ENCODE data around the gene SNCAIP. TPM values are rescaled to one million over a fixed set of nuclear protein-coding genes. Genes with fewer than 3 reads are reported as not detected.
A peak's percentile ranks its signal among the peaks of the same experiment; 100 is the strongest.

Gene SNCAIP
- polyA plus RNA-seq (2012; ENCODE audit: insufficient read depth, insufficient read length, low read depth), result 0.34 TPM

GRCh38 chr5:122311961-122312590 is at the start of gene SNCAIP:
Gene SNCAIP, plus strand, starts transcription at chr5:122312237. Its CDS starts 78,898 bp downstream, at chr5:122391135.
- DNase-seq, result peak; percentile 52
- Histone ChIP-seq H3K36me3 (no peaks in the 10 kb centered on the region), H3K27me3 (peaks cover 64% of the 10 kb centered on the region), H3K4me1 (no peaks in the 10 kb centered on the region), H3K4me3 (ENCODE audit: low read depth, low read length) (peak within 1 kb of the TSS; percentile 43), H3K9me3 (no peaks in the 10 kb centered on the region)
- TF ChIP-seq CTCF (IDR thresholded peaks at IDR 0.05; ENCODE audit: low read depth, low read length), result no peak

- no peaks in the 10 kb centered on the region for H3K4me1 ChIP-seq
- no peaks in the 10 kb centered on the region for H3K9me3 ChIP-seq
- no peaks in the 10 kb centered on the region for H3K36me3 ChIP-seq
- TF ChIP-seq CTCF (IDR thresholded peaks at IDR 0.05; ENCODE audit: low read depth, low read length), result no peak
- no peak overlapping the region for H3K4me3 ChIP-seq (ENCODE audit: low read depth, low read length)
- DNase-seq, result no peak
- no peaks in the 10 kb centered on the region for H3K27me3 ChIP-seq
Measured at GRCh38 chr5:122263352-122264030, 48.5 kb upstream of the SNCAIP start.

GRCh38 chr5:122264610-122265009 is 47.4 kb upstream of the SNCAIP start:
- Histone ChIP-seq H3K4me1 (no peaks in the 10 kb centered on the region), H3K9me3 (no peaks in the 10 kb centered on the region), H3K27me3 (no peaks in the 10 kb centered on the region), H3K36me3 (no peaks in the 10 kb centered on the region), H3K4me3 (ENCODE audit: low read depth, low read length) (no peak overlapping the region)
- no peak for DNase-seq
- no peak for TF ChIP-seq CTCF (IDR thresholded peaks at IDR 0.05; ENCODE audit: low read depth, low read length)

- Histone ChIP-seq H3K27me3 (no peaks in the 10 kb centered on the region), H3K9me3 (no peaks in the 10 kb centered on the region), H3K4me3 (ENCODE audit: low read depth, low read length) (no peak overlapping the region), H3K4me1 (no peaks in the 10 kb centered on the region), H3K36me3 (no peaks in the 10 kb centered on the region)
- no peak for DNase-seq
- no peak for TF ChIP-seq CTCF (IDR thresholded peaks at IDR 0.05; ENCODE audit: low read depth, low read length)
Measured at GRCh38 chr5:122267185-122267584, 44.9 kb upstream of the SNCAIP start.

- no peaks in the 10 kb centered on the region for H3K9me3 ChIP-seq
- DNase-seq, result no peak
- H3K4me3 ChIP-seq (ENCODE audit: low read depth, low read length), result no peak overlapping the region
- no peaks in the 10 kb centered on the region for H3K27me3 ChIP-seq
- TF ChIP-seq CTCF (IDR thresholded peaks at IDR 0.05; ENCODE audit: low read depth, low read length), result no peak
- no peaks in the 10 kb centered on the region for H3K36me3 ChIP-seq
- H3K4me1 ChIP-seq, result no peaks in the 10 kb centered on the region
Measured at GRCh38 chr5:122273696-122274095, 38.3 kb upstream of the SNCAIP start.

GRCh38 chr5:122283592-122283991 is 28.4 kb upstream of the SNCAIP start:
- H3K27me3 ChIP-seq, result no peaks in the 10 kb centered on the region
- H3K4me3 ChIP-seq (ENCODE audit: low read depth, low read length), result no peak overlapping the region
- no peaks in the 10 kb centered on the region for H3K9me3 ChIP-seq
- H3K36me3 ChIP-seq, result no peaks in the 10 kb centered on the region
- H3K4me1 ChIP-seq, result no peaks in the 10 kb centered on the region
- no peak for TF ChIP-seq CTCF (IDR thresholded peaks at IDR 0.05; ENCODE audit: low read depth, low read length)
- no peak for DNase-seq
